ENCODE measurements around the gene CHD5. TPM values are rescaled to one million over a fixed set of nuclear protein-coding genes. Genes with fewer than 3 reads are reported as not detected.

The CHD5 gene
- polyA plus RNA-seq, 4 donors: 0.14 to 0.63 (median 0.36) TPM

GRCh38 chr1:6177681-6178380 lies 2.3 kb downstream of the CHD5 start:
- DNase-seq (ENCODE audit: low read depth in 4 of 4, low spot score in 3 of 4): no peak

DNA sequence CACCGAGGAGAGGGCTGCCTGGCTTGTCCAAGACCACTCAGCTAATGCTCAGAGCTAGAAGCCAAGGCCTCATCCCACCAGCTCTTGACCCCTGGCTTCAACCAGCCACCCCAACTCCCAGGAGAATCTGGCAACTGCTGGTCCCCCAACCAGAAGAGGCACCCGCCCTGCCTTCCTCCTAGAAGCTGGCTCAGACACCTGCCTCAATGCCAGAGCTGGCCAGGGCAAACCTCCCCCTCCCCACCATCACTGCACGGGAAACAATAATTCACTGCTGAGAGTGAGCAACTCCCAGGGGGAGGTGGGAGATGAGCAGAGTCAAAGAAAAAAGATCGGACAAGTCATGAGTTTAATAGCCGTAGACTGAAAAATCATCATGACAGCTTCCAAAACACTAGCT lies 3.3 kb downstream of the CHD5 start:
- no peak for DNase-seq (ENCODE audit: low read depth in 4 of 4, low spot score in 3 of 4)

DNA sequence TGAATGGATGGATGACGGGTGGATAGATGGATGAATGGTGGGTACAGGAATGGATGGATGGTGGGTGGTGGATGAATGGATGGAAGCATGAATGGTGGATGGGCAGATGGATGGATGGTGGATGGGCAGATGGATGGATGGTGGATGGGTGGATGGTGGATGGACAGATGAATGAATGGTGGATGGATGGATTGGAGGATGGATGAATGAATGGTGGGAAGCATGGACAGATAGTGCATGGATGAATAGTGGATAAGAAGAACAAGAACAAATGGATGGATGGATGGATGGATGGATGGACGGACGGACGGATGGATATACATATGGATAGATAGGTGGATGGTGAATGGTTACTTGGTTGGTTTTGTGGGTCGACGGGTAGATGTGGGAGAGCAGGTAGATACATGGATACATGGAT lies 4.7 kb downstream of the CHD5 start:
- no peak for DNase-seq (ENCODE audit: low read depth in 4 of 4, low spot score in 3 of 4)

- no peak for DNase-seq (ENCODE audit: low read depth in 4 of 4, low spot score in 3 of 4)
Observed at GRCh38 chr1:6174621-6175410, 5.3 kb downstream of the CHD5 start.

DNA sequence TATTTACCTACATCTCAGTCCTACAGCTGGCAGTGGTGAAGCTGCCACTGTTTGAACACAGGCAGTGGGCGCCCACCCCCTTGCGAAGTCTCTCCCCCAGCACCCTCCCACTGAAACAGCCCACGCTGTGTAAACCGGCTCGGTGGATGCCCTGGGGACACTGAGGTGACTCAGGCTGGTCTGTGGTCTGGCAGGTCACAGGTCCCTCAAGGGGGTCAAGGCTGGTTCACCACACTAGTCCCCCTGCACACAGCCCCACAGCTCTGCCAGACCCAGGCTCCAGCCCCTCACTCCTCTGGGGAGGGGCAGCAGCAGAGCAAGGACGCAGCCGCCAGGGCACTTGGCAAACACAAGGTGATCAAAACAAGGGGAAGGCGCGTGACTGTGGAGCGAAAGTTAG lies 7.6 kb downstream of the CHD5 start:
- no peak for DNase-seq (ENCODE audit: low read depth in 4 of 4, low spot score in 3 of 4)

DNA sequence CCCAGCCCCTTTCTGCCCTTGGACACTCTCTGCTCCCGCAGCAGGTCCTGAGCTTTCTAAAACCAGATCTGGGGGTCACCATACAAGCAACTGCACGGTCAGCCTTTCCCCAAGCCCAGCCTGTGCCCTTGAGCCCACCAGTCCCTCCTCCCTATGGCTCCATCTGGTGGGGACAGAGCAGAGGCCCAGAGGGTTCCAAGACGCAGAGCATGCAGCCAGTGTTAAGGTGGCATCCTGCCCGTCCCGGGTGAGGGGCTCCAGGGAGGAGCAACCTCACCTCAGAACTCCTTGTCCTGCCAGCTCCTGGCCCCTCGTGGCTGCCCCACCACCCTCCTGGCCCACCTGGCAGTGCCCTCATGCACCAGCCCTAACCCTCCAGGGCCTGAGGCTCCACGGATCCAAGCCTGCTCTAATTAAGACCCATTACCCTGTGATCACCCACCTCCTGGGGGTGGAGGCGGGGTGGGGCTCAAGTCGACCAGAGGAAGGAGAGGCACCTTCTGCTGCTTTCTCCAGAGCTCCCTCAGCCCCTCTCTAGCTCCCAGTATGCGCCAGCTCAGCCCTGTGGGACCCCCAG lies 8.5 kb downstream of the CHD5 start:
- no peak for DNase-seq (ENCODE audit: low read depth in 4 of 4, low spot score in 3 of 4)

DNA sequence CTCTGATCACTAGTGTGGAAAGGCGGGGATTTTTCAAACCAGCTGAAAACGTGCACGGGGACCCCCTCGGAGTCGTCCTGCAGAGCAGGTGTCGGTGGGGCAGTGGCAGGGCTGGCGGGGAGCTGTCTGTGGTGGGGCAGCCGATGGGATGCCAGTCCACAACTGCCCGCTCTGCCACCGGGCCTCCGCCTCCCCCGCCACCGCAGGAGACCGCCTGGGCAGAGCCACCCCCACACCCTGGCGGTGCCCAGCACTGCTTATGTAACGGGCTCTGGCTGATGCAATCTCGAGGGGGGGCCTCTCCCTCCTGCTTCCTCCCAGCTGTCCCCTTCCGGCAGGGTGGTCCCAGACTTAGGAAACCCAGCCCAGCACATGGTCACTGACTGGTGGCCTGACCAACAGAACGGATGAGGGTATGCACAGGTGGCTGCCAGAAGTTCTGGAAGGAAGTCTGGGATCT lies 9.3 kb downstream of the CHD5 start:
- DNase-seq (ENCODE audit: low read depth in 4 of 4, low spot score in 3 of 4): no peak

DNA sequence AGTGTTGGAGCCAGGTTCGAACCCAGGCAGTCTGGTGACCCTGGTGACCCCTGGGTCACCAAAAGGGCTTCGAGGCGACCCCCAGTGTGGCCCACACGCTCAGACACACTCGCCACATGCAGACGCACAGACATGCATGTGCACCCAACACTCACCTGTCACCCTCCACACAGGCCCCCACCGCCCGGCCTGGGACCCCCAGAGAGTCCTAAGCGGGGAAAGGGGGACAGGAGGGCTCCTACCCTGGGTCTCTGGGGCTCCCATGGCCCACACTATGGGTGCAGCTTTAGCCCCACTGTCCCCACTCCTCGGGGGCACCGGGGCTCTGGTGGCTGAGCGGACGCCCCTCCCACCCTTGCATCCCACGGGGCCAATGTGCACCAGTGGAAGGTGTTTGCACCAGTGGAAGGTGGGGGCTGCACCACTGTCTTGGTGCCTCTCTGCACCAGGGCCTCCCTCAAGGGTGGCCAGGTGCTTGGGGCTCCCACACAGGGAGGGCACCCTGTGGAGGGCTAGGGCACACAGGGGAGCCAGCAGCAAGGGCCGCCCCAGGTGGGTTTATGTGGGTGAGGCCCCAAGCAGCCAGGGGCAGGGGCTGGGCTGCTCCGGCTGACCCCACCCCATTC lies 9.9 kb downstream of the CHD5 start:
- no peak for DNase-seq (ENCODE audit: low read depth in 4 of 4, low spot score in 3 of 4)

- DNase-seq (ENCODE audit: low read depth in 4 of 4, low spot score in 3 of 4): no peak
Observed at GRCh38 chr1:6168947-6169586, 11.1 kb downstream of the CHD5 start.

DNA sequence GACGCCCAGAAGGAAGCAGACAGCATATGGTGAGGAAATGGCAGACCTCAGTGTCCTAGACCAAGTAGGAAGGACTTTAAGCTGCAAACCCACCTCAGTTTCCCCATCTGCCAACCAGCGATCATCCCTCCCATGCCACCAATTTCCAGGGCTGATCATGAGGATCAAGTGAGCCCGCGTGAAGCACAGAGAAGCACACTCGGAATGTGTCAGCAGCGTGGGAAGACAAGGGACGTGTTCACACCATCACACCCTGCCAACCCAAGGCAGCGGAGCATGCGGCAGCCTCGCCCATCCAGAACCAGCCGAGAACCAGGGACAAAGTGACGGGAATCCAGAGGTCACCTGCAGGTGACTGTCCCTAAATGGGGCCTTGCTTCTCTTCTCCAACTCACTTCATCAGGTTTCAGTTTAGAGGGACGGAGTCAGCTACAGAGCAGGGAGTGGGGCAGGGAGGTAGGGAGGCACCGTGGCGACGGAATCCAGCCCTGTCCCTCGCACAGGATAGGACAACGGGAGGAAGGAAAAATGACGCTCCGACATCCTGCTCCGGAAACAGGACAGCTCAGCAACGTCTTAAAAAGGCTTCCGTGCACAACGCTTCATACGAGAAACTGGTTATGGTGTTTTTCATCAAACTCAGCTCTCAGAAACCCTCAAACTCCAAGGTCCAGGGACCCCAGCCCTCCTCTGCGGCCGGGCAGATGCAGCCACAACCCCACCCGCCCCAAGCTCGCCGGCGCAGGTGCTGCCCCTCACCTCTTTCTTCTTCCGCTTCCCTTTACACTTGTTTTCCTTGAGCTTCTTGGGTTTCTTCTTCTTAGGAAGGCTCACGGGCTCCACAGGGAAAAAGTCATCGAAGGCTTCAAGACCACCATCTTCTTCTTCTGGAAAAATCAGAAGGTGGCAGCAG lies 12.5 kb downstream of the CHD5 start:
- DNase-seq (ENCODE audit: low read depth in 4 of 4, low spot score in 3 of 4): no peak

GRCh38 chr1:6166655-6167390 lies 13.3 kb downstream of the CHD5 start:
- no peak for DNase-seq (ENCODE audit: low read depth in 4 of 4, low spot score in 3 of 4)

DNA sequence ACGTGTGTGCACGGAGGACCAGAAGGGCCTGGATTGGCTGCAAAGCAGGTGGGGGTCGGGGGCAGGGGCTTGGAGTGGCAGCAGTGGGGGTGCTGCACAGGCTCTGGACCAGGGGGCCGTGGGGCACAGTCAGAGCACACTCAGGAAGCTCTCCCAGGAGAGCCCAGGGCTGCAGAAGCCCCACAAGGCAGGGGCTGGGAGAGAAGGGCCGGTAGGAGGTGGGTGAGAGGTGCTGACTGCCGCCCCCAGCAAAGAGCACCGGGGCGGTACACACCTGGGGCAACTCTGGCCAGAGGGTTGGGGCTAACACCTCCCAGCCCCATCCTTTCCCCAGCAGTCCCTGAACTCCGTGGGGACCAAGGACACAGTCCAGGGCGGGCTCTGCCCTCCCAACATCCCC lies 13.9 kb downstream of the CHD5 start:
- no peak for DNase-seq (ENCODE audit: low read depth in 4 of 4, low spot score in 3 of 4)

GRCh38 chr1:6165441-6165985 lies 14.6 kb downstream of the CHD5 start:
- no peak for DNase-seq (ENCODE audit: low read depth in 4 of 4, low spot score in 3 of 4)

GRCh38 chr1:6165027-6165426 lies 15.1 kb downstream of the CHD5 start:
- no peak for DNase-seq (ENCODE audit: low read depth in 4 of 4, low spot score in 3 of 4)

DNA sequence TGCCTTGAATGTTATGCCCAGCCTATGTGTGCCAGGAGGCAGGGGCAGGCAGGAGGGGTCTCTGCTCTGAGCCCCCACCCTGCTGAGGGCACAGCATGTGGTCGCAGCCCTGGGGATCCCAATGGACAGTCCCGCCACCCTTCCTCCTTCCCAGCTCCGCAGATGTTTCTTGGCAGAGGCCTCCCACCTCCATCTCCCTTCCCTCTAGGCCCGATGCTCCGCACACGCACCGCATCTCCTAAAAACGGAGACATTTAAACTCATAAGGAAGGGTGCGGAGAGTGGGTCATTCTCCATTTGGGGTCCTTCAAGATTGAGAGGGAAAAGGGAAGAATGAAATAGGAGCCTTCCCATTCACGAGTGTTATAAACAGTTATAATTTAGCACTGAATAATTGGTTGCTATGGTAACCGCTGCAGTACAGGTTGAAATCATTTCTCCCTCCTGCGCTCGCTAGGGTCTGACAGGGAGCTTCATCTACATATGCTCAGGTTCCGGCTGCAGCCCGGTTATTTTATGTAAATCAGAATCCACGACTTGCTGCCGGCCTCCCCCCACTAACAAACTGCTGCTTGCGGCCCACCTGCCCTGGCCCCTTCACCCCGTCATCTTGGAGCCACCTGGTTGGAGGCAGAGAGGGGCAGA lies 16.0 kb downstream of the CHD5 start:
- DNase-seq (ENCODE audit: low read depth in 4 of 4, low spot score in 3 of 4): no peak

DNA sequence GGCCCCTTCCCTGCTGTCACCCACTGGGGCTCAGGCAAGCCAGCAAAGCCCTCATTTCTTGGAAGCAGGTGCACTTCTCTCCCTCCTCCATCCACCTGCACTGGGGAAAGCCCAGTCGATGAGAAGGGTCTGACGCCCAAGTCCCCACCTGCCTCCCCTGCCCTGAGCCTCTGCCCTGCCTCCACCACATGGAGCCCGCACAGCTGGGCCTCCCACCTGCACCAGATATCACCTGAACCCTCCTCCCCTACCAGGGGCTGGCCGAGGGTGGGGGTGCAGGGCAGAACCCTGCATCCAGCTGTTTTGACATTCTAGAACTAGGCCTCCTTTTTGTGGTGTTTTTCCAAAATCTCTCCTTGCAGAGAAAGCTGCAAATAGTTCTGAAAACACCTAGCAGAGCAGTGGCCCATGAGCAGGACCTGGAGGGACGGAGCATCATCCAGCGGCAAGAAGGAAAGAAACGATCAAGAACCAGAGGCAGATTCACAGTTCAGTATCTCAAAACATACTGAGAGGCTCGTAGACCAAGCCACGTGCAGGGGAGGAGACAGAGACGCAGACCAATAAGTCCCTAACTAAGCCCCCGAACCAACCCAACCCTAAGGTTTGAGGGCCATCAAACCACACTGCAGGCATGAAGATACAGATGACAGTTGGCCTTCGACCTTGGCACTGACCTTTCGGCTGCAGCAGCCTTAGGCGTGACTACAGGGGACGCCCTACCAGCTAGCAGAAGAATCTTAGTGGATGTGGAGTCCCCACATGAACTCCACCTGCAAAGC lies 16.7 kb downstream of the CHD5 start:
- no peak for DNase-seq (ENCODE audit: low read depth in 4 of 4, low spot score in 3 of 4)

DNA sequence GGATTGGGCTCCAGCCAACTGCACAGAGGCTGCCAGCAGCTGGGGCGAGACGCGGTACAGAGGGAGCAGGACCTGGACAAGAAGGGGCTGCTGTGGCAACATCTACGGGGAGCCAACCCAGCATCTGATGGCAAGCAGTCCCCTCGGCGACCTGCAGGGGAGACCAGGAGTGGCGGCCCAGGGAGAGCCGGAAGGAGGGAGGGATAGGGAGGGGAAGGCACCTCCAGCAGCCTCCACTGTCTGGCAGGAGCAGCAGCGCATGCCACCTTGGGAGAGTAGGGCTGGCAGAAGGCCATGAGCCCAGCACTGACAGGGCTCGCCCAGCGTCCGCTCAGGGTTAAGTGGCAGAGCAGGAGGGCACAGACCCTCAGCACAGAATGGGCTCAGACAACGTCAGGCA lies 17.3 kb downstream of the CHD5 start:
- DNase-seq (ENCODE audit: low read depth in 4 of 4, low spot score in 3 of 4): no peak

GRCh38 chr1:6162341-6162740 lies 17.8 kb downstream of the CHD5 start:
- no peak for DNase-seq (ENCODE audit: low read depth in 4 of 4, low spot score in 3 of 4)

All from left renal pelvis (tissue), 4 donors.